ENCODE measurements around the gene GAB2.

The GAB2 gene

GRCh38 chr11:78166855-78167469 lies 250.7 kb downstream of the GAB2 start:
- TF ChIP-seq GATA1 (IDR thresholded peaks at IDR 0.05; ENCODE audit: low read depth, low read length) (no peak), POLR2A (IDR thresholded peaks at IDR 0.05; ENCODE audit: low read length) (no peak)

More at GRCh38 chr11:78166855-78167469, 250.7 kb downstream of the GAB2 start:
- peak in 1 of 2 experiments; percentile 51 for DNase-seq

Data from erythroblast (primary cell).